ENCODE measurements around the gene FADS6.

FADS6 gene

GRCh38 chr17:74882517-74883240, 10.8 kb downstream of the FADS6 start:
- H3K9me3 Mint-ChIP-seq, result no peaks in the 10 kb centered on the region
- no peak overlapping the region for H3K27ac Mint-ChIP-seq
- H3K36me3 Mint-ChIP-seq (ENCODE audit: low read depth), result no peaks in the 10 kb centered on the region
- no peak overlapping the region for H3K4me3 Mint-ChIP-seq
- H3K4me1 Mint-ChIP-seq (ENCODE audit: low read depth), result no peaks in the 10 kb centered on the region
- peaks cover 10% of the 10 kb centered on the region for H3K27me3 Mint-ChIP-seq

GRCh38 chr17:74881073-74881472, 12.4 kb downstream of the FADS6 start:
- H3K27me3 Mint-ChIP-seq, result peaks cover 10% of the 10 kb centered on the region
- H3K9me3 Mint-ChIP-seq, result no peaks in the 10 kb centered on the region
- no peak overlapping the region for H3K4me3 Mint-ChIP-seq
- no peaks in the 10 kb centered on the region for H3K36me3 Mint-ChIP-seq (ENCODE audit: low read depth)
- no peak overlapping the region for H3K27ac Mint-ChIP-seq
- no peaks in the 10 kb centered on the region for H3K4me1 Mint-ChIP-seq (ENCODE audit: low read depth)

GRCh38 chr17:74879308-74879707, 14.1 kb downstream of the FADS6 start:
- Mint-ChIP-seq H3K36me3 (ENCODE audit: low read depth) (no peaks in the 10 kb centered on the region), H3K9me3 (no peaks in the 10 kb centered on the region), H3K4me3 (no peak overlapping the region), H3K4me1 (ENCODE audit: low read depth) (no peaks in the 10 kb centered on the region), H3K27ac (no peak overlapping the region), H3K27me3 (peaks cover 3% of the 10 kb centered on the region)

- Mint-ChIP-seq H3K27me3 (no peaks in the 10 kb centered on the region), H3K9me3 (no peaks in the 10 kb centered on the region), H3K4me1 (ENCODE audit: low read depth) (peaks cover 4% of the 10 kb centered on the region), H3K27ac (no peak overlapping the region), H3K4me3 (no peak overlapping the region), H3K36me3 (ENCODE audit: low read depth) (no peaks in the 10 kb centered on the region)
Measured at GRCh38 chr17:74878658-74879057, 14.8 kb downstream of the FADS6 start.

- H3K4me1 Mint-ChIP-seq (ENCODE audit: low read depth), result peaks cover 4% of the 10 kb centered on the region
- no peaks in the 10 kb centered on the region for H3K36me3 Mint-ChIP-seq (ENCODE audit: low read depth)
- no peak overlapping the region for H3K27ac Mint-ChIP-seq
- H3K4me3 Mint-ChIP-seq, result no peak overlapping the region
- H3K27me3 Mint-ChIP-seq, result no peaks in the 10 kb centered on the region
- no peaks in the 10 kb centered on the region for H3K9me3 Mint-ChIP-seq
Measured at GRCh38 chr17:74877592-74878548, 15.6 kb downstream of the FADS6 start.

GRCh38 chr17:74875977-74876593, 17.3 kb downstream of the FADS6 start:
- H3K9me3 Mint-ChIP-seq, result no peaks in the 10 kb centered on the region
- H3K27me3 Mint-ChIP-seq, result no peaks in the 10 kb centered on the region
- H3K4me3 Mint-ChIP-seq, result no peak overlapping the region
- no peak overlapping the region for H3K27ac Mint-ChIP-seq
- H3K36me3 Mint-ChIP-seq (ENCODE audit: low read depth), result no peaks in the 10 kb centered on the region
- H3K4me1 Mint-ChIP-seq (ENCODE audit: low read depth), result peaks cover 16% of the 10 kb centered on the region

GRCh38 chr17:74875155-74875976, 18.1 kb downstream of the FADS6 start:
- no peaks in the 10 kb centered on the region for H3K9me3 Mint-ChIP-seq
- no peak overlapping the region for H3K4me3 Mint-ChIP-seq
- no peaks in the 10 kb centered on the region for H3K27me3 Mint-ChIP-seq
- H3K4me1 Mint-ChIP-seq (ENCODE audit: low read depth), result peaks cover 16% of the 10 kb centered on the region
- no peaks in the 10 kb centered on the region for H3K36me3 Mint-ChIP-seq (ENCODE audit: low read depth)
- H3K27ac Mint-ChIP-seq, result no peak overlapping the region

GRCh38 chr17:74874615-74875037, 18.8 kb downstream of the FADS6 start:
- H3K9me3 Mint-ChIP-seq, result no peaks in the 10 kb centered on the region
- no peak overlapping the region for H3K4me3 Mint-ChIP-seq
- peaks cover 16% of the 10 kb centered on the region for H3K4me1 Mint-ChIP-seq (ENCODE audit: low read depth)
- H3K36me3 Mint-ChIP-seq (ENCODE audit: low read depth), result no peaks in the 10 kb centered on the region
- H3K27ac Mint-ChIP-seq, result no peak overlapping the region
- H3K27me3 Mint-ChIP-seq, result no peaks in the 10 kb centered on the region

- Mint-ChIP-seq H3K9me3 (no peaks in the 10 kb centered on the region), H3K4me3 (peak overlapping the region; percentile 81), H3K27me3 (no peaks in the 10 kb centered on the region)
Measured at GRCh38 chr17:74873874-74874614, 19.4 kb downstream of the FADS6 start.

GRCh38 chr17:74873037-74873873, 20.2 kb downstream of the FADS6 start:
- Mint-ChIP-seq H3K4me1 (ENCODE audit: low read depth) (peaks cover 16% of the 10 kb centered on the region), H3K27me3 (no peaks in the 10 kb centered on the region), H3K9me3 (no peaks in the 10 kb centered on the region), H3K36me3 (ENCODE audit: low read depth) (no peaks in the 10 kb centered on the region), H3K27ac (peak overlapping the region; percentile 90), H3K4me3 (peak overlapping the region; percentile 81)

More at GRCh38 chr17:74873874-74874614, 19.4 kb downstream of the FADS6 start:
- Mint-ChIP-seq H3K27ac (peak overlapping the region; percentile 90), H3K4me1 (ENCODE audit: low read depth) (peaks cover 16% of the 10 kb centered on the region), H3K36me3 (ENCODE audit: low read depth) (no peaks in the 10 kb centered on the region)

- no peaks in the 10 kb centered on the region for H3K36me3 Mint-ChIP-seq (ENCODE audit: low read depth)
- H3K9me3 Mint-ChIP-seq, result no peaks in the 10 kb centered on the region
- peak within 1 kb of the TSS; percentile 81 for H3K4me3 Mint-ChIP-seq
- H3K4me1 Mint-ChIP-seq (ENCODE audit: low read depth), result peaks cover 16% of the 10 kb centered on the region
- H3K27ac Mint-ChIP-seq, result peak within 1 kb of the TSS; percentile 90
- H3K27me3 Mint-ChIP-seq, result no peaks in the 10 kb centered on the region
Measured at GRCh38 chr17:74872313-74873036, 21.0 kb downstream of the FADS6 start, which contains the start of gene FDXR. Gene FDXR, minus strand, starts transcription at chr17:74872994. Its CDS starts 50 bp downstream, at chr17:74872944.

- no peaks in the 10 kb centered on the region for H3K9me3 Mint-ChIP-seq
- H3K27ac Mint-ChIP-seq, result no peak overlapping the region
- peaks cover 16% of the 10 kb centered on the region for H3K4me1 Mint-ChIP-seq (ENCODE audit: low read depth)
- no peaks in the 10 kb centered on the region for H3K27me3 Mint-ChIP-seq
- no peaks in the 10 kb centered on the region for H3K36me3 Mint-ChIP-seq (ENCODE audit: low read depth)
- H3K4me3 Mint-ChIP-seq, result peak overlapping the region; percentile 81
Measured at GRCh38 chr17:74871356-74872076, 21.9 kb downstream of the FADS6 start.
